OCI-LY7 (cell line): ENCODE measurements around the gene MRM1. TPM values are rescaled to one million over a fixed set of nuclear protein-coding genes. Genes with fewer than 3 reads are reported as not detected.

Source experiments
- BruUV-seq: library from RNA; stranded (reverse); fragments of 400-500 nt; replicated peaks from 2 replicates; lab custom pipeline; 2021; lab: Mats Ljungman, UMichigan
- CTCF ChIA-PET: fragments of 300-600 bp; sonication (Branson Sonifier 250); formaldehyde crosslinking; loops from one replicate; lab custom pipeline; 2022; ENCODE audit warnings: antibody characterized with exemption; ENCODE audit not compliant: unreplicated experiment; lab: Charles Lee
- POLR2A ChIA-PET: fragments of 300-600 bp; sonication (Branson Sonifier 250); formaldehyde crosslinking; loops from one replicate; lab custom pipeline; 2022; ENCODE audit warnings: antibody characterized with exemption; lab: Charles Lee
- DNase-seq: peaks from one replicate; pipeline ENCODE4 v3.0.0-alpha.2; 2015; ENCODE audit warnings: low spot score
- H2AFZ ChIP-seq: fragments of 200-600 bp; sonication (generic), shearing (Covaris generic); 2 replicates; pipeline ENCODE4 v1.6.1; 2014; ENCODE audit warnings: mild to moderate bottlenecking, antibody characterized with exemption, low read length, moderate library complexity
- H3K27ac ChIP-seq: fragments of 200-600 bp; sonication (generic); 2 replicates; pipeline ENCODE4 v1.5.1; 2014; ENCODE audit warnings: mixed run types, low read depth, mild to moderate bottlenecking, moderate library complexity, low read length, inconsistent platforms; ENCODE audit not compliant: poor library complexity, severe bottlenecking
- H3K36me3 ChIP-seq: fragments of 200-600 bp; sonication (generic); 2 replicates; pipeline ENCODE4 v1.6.1; 2014; ENCODE audit warnings: mild to moderate bottlenecking, antibody characterized with exemption, low read length, moderate library complexity, mixed read lengths; ENCODE audit not compliant: insufficient read depth
- H3K4me1 ChIP-seq: fragments of 200-600 bp; sonication (generic); 2 replicates; pipeline ENCODE4 v1.5.1; 2014; ENCODE audit warnings: mild to moderate bottlenecking, low read length; ENCODE audit not compliant: insufficient read depth, poor library complexity, severe bottlenecking
- H3K4me2 ChIP-seq: fragments of 200-600 bp; sonication (generic); 2 replicates; pipeline ENCODE4 v1.6.1; 2014; ENCODE audit warnings: mild to moderate bottlenecking, low read length
- H3K4me3 ChIP-seq: fragments of 200-600 bp; sonication (generic); 2 replicates; pipeline ENCODE4 v1.5.1; 2014; ENCODE audit warnings: mild to moderate bottlenecking, low read depth, low read length; ENCODE audit not compliant: poor library complexity, severe bottlenecking
- H3K79me2 ChIP-seq: fragments of 200-600 bp; sonication (generic); 2 replicates; pipeline ENCODE4 v1.6.1; 2016; ENCODE audit warnings: low read depth, mild to moderate bottlenecking, low read length, moderate library complexity, mixed read lengths; ENCODE audit not compliant: insufficient read depth
- H3K9me2 ChIP-seq: fragments of 200-600 bp; sonication (generic); 2 replicates; pipeline ENCODE4 v1.6.1; 2016; ENCODE audit warnings: mild to moderate bottlenecking, low read length, mixed read lengths; ENCODE audit not compliant: insufficient read depth
- H3K9me3 ChIP-seq: fragments of 200-600 bp; sonication (generic); 2 replicates; pipeline ENCODE4 v1.6.1; 2014; ENCODE audit warnings: mild to moderate bottlenecking, mixed run types, low read length, mixed read lengths
- H4K20me1 ChIP-seq: fragments of 200-600 bp; sonication (generic); 2 replicates; pipeline ENCODE4 v1.6.1; 2014; ENCODE audit warnings: mild to moderate bottlenecking, antibody characterized with exemption, low read length, moderate library complexity, mixed read lengths; ENCODE audit not compliant: insufficient read depth
- CTCF ChIP-seq: fragments of 200-600 bp; sonication (generic); conservative IDR thresholded peaks from 2 replicates; pipeline ENCODE4 v1.5.1; 2014; ENCODE audit warnings: mild to moderate bottlenecking, antibody characterized with exemption, low read length, moderate library complexity, mixed read lengths
- EZH2phosphoT487 ChIP-seq: fragments of 200-600 bp; sonication (generic); IDR thresholded peaks from 2 replicates; pipeline ENCODE4 v1.6.1; 2018; ENCODE audit warnings: low read depth, borderline replicate concordance, mild to moderate bottlenecking, mixed run types, antibody characterized with exemption, low read length, moderate library complexity, mixed read lengths
- intact Hi-C: fragments of 100-400 bp; cut with micrococcal nuclease; formaldehyde crosslinking; loops from one replicate; pipeline ENCODE4 v1.10.0; 2022; ENCODE audit not compliant: unreplicated experiment
- total RNA-seq, 2 experiments: library from RNA; depleted of rRNA in 1 of 2; stranded (reverse); fragments of >200 nt in 1 of 2; shearing (Covaris generic) in 1 of 2; gene quantifications; 2 replicates each; pipeline ENCODE4 v1.2.3, GENCODE V29; 2014 to 2022

MRM1 gene
- total RNA-seq, 2 experiments from 2014 or later, result 22.5 to 22.6 TPM

- ChIA-PET CTCF (no interaction called here), POLR2A (no interaction called here)
- no TSS peak for BruUV-seq
Measured at GRCh38 chr17:36614933-36615332, 13.6 kb downstream of the MRM1 start.

GRCh38 chr17:36616061-36617029 is 15.0 kb downstream of the MRM1 start:
- no peaks in the 10 kb centered on the region for H3K79me2 ChIP-seq
- H3K4me3 ChIP-seq, result no peak overlapping the region
- TF ChIP-seq CTCF (no peak), EZH2phosphoT487 (no peak)
- H2AFZ ChIP-seq, result no peak overlapping the region
- DNase-seq, result no peak
- no peaks in the 10 kb centered on the region for H3K9me2 ChIP-seq
- H3K4me1 ChIP-seq, result no peaks in the 10 kb centered on the region
- no peaks in the 10 kb centered on the region for H3K36me3 ChIP-seq
- BruUV-seq, result no TSS peak
- no peak overlapping the region for H3K27ac ChIP-seq
- intact Hi-C loops, result no loop called here
- no peak overlapping the region for H3K4me2 ChIP-seq
- no peaks in the 10 kb centered on the region for H3K9me3 ChIP-seq
- ChIA-PET POLR2A (no interaction called here), CTCF (no interaction called here)
- no peaks in the 10 kb centered on the region for H4K20me1 ChIP-seq

More at GRCh38 chr17:36614933-36615332, 13.6 kb downstream of the MRM1 start:
- Histone ChIP-seq H4K20me1 (no peaks in the 10 kb centered on the region), H3K36me3 (no peaks in the 10 kb centered on the region), H3K27ac (no peak overlapping the region), H3K4me1 (no peaks in the 10 kb centered on the region), H3K79me2 (no peaks in the 10 kb centered on the region), H2AFZ (no peak overlapping the region), H3K9me2 (no peaks in the 10 kb centered on the region), H3K4me2 (no peak overlapping the region), H3K9me3 (no peaks in the 10 kb centered on the region), H3K4me3 (no peak overlapping the region)
- TF ChIP-seq CTCF (no peak), EZH2phosphoT487 (no peak)
- no peak for DNase-seq
- intact Hi-C loops, result no loop called here

GRCh38 chr17:36617773-36618172 is 16.4 kb downstream of the MRM1 start:
- H3K9me2 ChIP-seq, result no peaks in the 10 kb centered on the region
- intact Hi-C loops, result no loop called here
- no peak overlapping the region for H3K4me2 ChIP-seq
- no peaks in the 10 kb centered on the region for H3K36me3 ChIP-seq
- no peak for DNase-seq
- BruUV-seq, result no TSS peak
- no peaks in the 10 kb centered on the region for H3K4me1 ChIP-seq
- no peak overlapping the region for H2AFZ ChIP-seq
- H3K9me3 ChIP-seq, result no peaks in the 10 kb centered on the region
- no peak overlapping the region for H3K27ac ChIP-seq
- no peak for TF ChIP-seq EZH2phosphoT487
- TF ChIP-seq CTCF, result no peak
- POLR2A ChIA-PET, result interaction anchor here (0.5 kb wide), 1 partner anchor 95 kb away, joined by 6 read pairs; no protein-coding TSS in a partner anchor
- no peaks in the 10 kb centered on the region for H3K79me2 ChIP-seq
- no peaks in the 10 kb centered on the region for H4K20me1 ChIP-seq
- no peak overlapping the region for H3K4me3 ChIP-seq
- CTCF ChIA-PET, result no interaction called here
